HEK293T (cell line): ENCODE measurements around the gene SYNCRIP.

ENCODE experiments used
- BHLHE40 ChIP-seq: fragments of 450-650 bp; IDR thresholded peaks from 2 replicates; pipeline ENCODE4 v1.6.1; 2016; ENCODE audit warnings: mild to moderate bottlenecking, moderate library complexity, borderline replicate concordance
- CTBP1 ChIP-seq: fragments of 450-650 bp; IDR thresholded peaks from 2 replicates; pipeline ENCODE4 v1.6.1; 2016; ENCODE audit warnings: borderline replicate concordance
- FOXA1 ChIP-seq: fragments of 450-650 bp; IDR thresholded peaks from 2 replicates; pipeline ENCODE4 v1.6.1; 2016; ENCODE audit warnings: mild to moderate bottlenecking
- FOXK2 ChIP-seq: fragments of 450-650 bp; IDR thresholded peaks from 2 replicates; pipeline ENCODE4 v1.6.1; 2016; ENCODE audit warnings: mild to moderate bottlenecking
- PKNOX1 ChIP-seq: fragments of 450-650 bp; IDR thresholded peaks from 2 replicates; pipeline ENCODE4 v1.6.1; 2016
- SP1 ChIP-seq: fragments of 450-650 bp; IDR thresholded peaks from 2 replicates; pipeline ENCODE4 v1.6.1; 2017
- SUZ12 ChIP-seq: fragments of 450-650 bp; IDR thresholded peaks from 2 replicates; pipeline ENCODE4 v1.6.1; 2016; ENCODE audit warnings: mild to moderate bottlenecking
- TARDBP ChIP-seq: fragments of 450-650 bp; IDR thresholded peaks from 2 replicates; pipeline ENCODE4 v1.6.1; 2016

DNA sequence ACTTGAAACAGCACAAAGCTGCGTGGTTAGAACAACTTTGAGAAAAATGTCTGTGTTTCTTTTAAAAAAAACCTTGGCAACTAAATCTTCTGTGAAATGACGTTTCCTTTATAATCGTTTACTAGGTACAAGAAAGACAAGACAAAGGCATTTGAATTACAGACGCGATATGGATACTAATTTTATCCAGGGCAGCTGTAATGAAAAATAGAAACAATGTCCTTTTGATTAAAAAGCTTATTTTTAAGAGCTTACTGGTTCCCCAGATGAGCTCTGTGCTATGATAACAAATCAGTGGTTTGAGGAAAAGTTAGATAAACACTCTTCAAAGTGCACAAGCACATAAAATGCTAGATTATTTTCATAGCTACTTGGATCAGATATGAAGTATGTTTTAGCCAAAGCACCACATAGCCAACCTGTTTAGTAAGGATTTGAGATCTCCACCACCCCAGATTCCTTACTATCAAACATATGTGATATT, 1.6 kb upstream of the SYNCRIP start:
- TF ChIP-seq FOXA1 (no peak), SP1 (no peak), TARDBP (no peak), CTBP1 (no peak), SUZ12 (no peak), FOXK2 (no peak), PKNOX1 (no peak), BHLHE40 (no peak)
